Heart left ventricle (tissue), 13 donors: ENCODE data around the gene SWT1.

Experiments used
- CTCF ChIP-seq, 12 donors: fragments of 200-600 bp; sonication (generic) in 4 of 12; IDR thresholded peaks; one replicate each; pipeline versions ENCODE4 v1.5.0 to v1.8.0; 2018 to 2022; ENCODE audit warnings: antibody characterized with exemption in 12 of 12, mild to moderate bottlenecking in 5 of 12
- POLR2A ChIP-seq, 2 donors: fragments of 450-650 bp; IDR thresholded peaks; one replicate each; pipeline ENCODE4 v1.6.1; 2017; ENCODE audit warnings: antibody characterized with exemption in 2 of 2, mild to moderate bottlenecking in 2 of 2, moderate library complexity in 2 of 2
- donor health status: ischemic (EF 13 %, LVEDD 7.1; RV severe dilation, severe dysfunction).
- donor health status: DM: no; HTN: yes; CAD: no.
- donor health status: DM: no; HTN: no; CAD: no.
- donor health status: ischemic (EF 25% LVEDD 6.9; RV normal size, moderate dysfunction).
- donor health status: ischemic (EF 25% LVEDD 5.7; RV mildly dilated, moderate dysfunction).
- donor health status: ischemic (EF 35%, LVEDD 5.7; RV mildly dilated, moderate dysfunction).
- donor health status: nonischemic (EF 11% LVEDD 7.7; RV severe dilation, severe dysfunction).
- donor health status: DM: yes; HTN: yes; CAD: no.
- donor health status: PGD.
- donor health status: ischemic (EF 29% LVEDD 5.4; RV normal size, mild dysfunction).
- donor health status: nonischemic (EF 23%, LVEDD 6.1; RV moderate dilation, normal function).

GRCh38 chr1:185139246-185139645, 17.7 kb upstream of the SWT1 start:
- TF ChIP-seq CTCF (IDR thresholded peaks at IDR 0.05) (no peak), POLR2A (IDR thresholded peaks at IDR 0.05) (no peak)
